Stimulated activated CD4-positive, alpha-beta T cell treated with anti-CD3 and anti-CD28 coated beads, Interleukin-2, amount 100 ng/mL, for 4 hours (primary cell): ENCODE measurements around the gene ETFB.

Experiments used
- DNase-seq: peaks from one replicate; pipeline ENCODE4 v3.0.0-alpha.2; 2020; ENCODE audit warnings: low read depth

ETFB gene

GRCh38 chr19:51295382-51296126 is 70.6 kb downstream of the ETFB start:
- no peak for DNase-seq
